Measurements from ENCODE around the gene LLGL1.

GRCh38 chr17:18179804-18180203, 45.6 kb upstream of the LLGL1 start:
- TF ChIP-seq CTCF (conservative IDR thresholded peaks at IDR 0.05 in 1 of 2, IDR thresholded peaks at IDR 0.05 in 1 of 2; ENCODE audit: extremely low read depth in 1 of 2, insufficient read depth in 1 of 2, low read depth in 1 of 2, low read length in 2 of 2) (no peak), EZH2 (IDR thresholded peaks at IDR 0.05; ENCODE audit: borderline replicate concordance, low read length) (no peak)

Data from mammary epithelial cell (primary cell).